Stimulated activated CD4-positive, alpha-beta T cell treated with anti-CD3 and anti-CD28 coated beads, Interleukin-15, amount 100 ng/mL, for 48 hours (primary cell): ENCODE results near the gene GPR18.

Experiments used
- DNase-seq, 2 donors: peaks; one replicate each; pipeline ENCODE4 v3.0.0-alpha.2; 2020; ENCODE audit warnings: low read depth in 2 of 2

Gene GPR18

DNA sequence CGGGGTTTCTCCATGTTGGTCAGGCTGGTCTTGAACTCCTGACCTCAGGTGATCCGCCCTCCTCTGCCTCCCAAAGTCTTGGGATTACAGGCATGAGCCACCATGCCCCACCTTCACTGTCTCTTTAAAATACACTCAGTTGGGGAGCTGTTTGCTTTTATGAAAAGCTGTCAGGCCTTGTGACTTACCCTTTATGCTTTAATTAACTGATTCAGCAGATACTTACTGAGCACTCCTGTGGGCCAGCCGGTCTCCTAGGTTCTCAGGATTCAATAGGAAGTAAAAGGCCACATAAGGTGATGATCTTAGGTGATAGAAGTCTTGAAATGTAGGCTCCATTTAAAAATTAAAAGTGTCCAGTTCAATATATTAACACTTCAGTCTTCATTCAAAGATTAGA lies 50.0 kb downstream of the GPR18 start:
- no peak for DNase-seq

DNA sequence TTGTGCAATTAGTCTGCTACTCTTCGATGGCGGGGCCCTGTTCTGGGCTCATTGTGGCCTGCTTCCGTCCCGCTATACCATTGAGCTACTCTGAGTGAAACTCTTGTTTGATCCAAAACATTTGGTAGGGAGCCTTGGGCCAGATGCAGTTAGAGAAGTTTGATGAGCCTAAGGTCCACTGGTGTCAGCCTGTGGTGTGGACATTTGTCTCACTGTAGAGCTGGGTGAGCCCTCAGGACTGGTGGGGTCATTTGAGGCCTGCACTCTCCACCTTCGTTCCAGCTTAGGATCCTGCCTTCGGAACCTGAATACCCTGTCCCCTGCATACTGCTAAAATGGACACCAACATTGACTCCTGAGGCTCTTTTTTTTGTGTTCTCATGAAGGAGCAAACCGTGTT lies 50.7 kb downstream of the GPR18 start:
- DNase-seq = no peak

DNA sequence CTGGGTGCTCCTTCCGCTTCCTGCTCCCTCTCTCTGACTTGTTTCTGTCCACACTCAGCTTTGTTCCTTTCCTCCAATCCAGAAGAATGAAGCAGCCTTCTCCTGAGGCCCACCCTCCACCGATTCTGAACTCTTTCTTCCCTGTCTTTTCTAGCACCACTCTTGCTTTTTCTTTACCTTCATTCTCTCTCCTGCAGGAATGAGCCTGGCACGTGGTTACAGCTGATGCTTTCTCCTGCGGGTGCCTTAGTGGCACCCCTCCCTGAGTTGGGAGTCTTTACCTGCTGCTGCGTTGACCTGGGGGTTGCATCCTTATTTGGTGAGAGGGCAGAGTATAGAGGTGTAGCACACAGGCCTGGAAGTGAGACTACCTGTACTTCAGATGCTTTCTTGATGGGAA lies 51.3 kb downstream of the GPR18 start:
- no peak for DNase-seq

DNA sequence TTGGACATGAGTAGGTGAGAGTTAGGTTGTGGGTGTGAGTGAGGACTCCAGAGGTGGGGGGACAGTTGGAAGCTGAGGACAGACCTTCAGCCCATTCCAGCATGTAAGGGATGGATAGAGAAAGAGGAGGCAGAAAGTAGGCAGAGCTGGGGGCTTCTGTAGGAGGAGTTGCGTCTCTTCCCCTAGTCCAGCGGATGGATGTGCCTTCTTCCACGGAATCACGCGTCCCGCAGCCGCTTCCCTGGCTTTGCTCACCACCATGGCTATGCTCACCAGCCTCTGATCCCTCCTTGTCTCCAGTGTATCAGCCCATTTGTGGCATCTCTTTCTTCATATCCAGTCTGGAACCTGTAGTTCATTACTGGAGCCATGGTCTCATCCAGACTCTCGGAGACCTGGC lies 52.0 kb downstream of the GPR18 start:
- DNase-seq = no peak

DNA sequence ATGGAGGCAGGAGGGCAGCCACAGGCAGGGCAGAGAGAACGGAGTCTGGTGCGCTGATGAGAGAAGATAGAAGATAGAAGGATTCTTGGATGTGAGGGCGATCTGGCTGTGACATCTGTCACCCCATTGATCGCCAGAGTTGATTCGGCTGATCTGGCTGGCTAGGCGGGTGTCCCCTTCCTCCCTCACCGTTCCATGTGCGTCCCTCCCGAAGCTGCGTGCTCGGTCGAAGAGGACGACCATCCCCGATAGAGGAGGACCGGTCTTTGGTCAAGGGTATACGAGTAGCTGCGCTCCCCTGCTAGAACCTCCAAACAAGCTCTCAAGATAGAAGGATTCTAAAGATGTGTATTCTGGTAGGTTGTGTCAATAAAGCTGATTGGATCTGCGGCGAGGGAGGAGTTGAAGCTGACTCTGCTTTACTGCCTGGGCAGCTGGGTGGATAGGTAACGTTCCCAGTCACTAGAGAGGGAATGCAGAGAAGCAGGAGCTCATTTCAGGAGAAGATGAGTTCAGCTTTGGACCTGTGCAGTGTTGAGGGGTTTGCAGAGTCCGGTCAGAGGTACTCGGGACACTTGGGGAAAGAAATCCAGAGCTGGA lies 52.5 kb downstream of the GPR18 start:
- DNase-seq = no peak
